BJ (cell line): ENCODE data around the gene MROH7. TPM values are rescaled to one million over a fixed set of nuclear protein-coding genes. Genes with fewer than 3 reads are reported as not detected.
"Not testable (repeated sequence)": the region's sequence is repeated elsewhere in the genome, so short reads cannot be mapped to it uniquely, and the experiment has no call there.

ENCODE experiments used
- CTCF ChIA-PET: fragments of 350-600 bp; formaldehyde crosslinking; extraction: SDS; loops from one replicate; lab custom pipeline; 2021; ENCODE audit warnings: antibody characterized with exemption, inconsistent platforms; lab: Yijun Ruan, JAX
- POLR2A ChIA-PET: fragments of 300-600 bp; sonication (Branson Sonifier 250); formaldehyde crosslinking; extraction: SDS; loops from one replicate; lab custom pipeline; 2021; ENCODE audit warnings: antibody characterized with exemption; lab: Charles Lee
- DNase-seq: peaks from one replicate; pipeline ENCODE4 v3.0.0-alpha.2; 2011; ENCODE audit warnings: low read depth
- H3K27me3 ChIP-seq: 2 replicates; pipeline ENCODE4 v1.6.0; 2011; ENCODE audit warnings: low read length; ENCODE audit not compliant: control insufficient read depth, insufficient read depth
- H3K36me3 ChIP-seq: 2 replicates; pipeline ENCODE4 v1.5.1; 2011; ENCODE audit warnings: low read length; ENCODE audit not compliant: control insufficient read depth, insufficient read depth
- H3K4me3 ChIP-seq: 2 replicates; pipeline ENCODE4 v1.5.1; 2011; ENCODE audit warnings: low read depth, mild to moderate bottlenecking, control low read depth, low read length
- CTCF ChIP-seq: IDR thresholded peaks from 2 replicates; pipeline ENCODE4 v1.5.1; 2011; ENCODE audit warnings: low read depth, mild to moderate bottlenecking, control low read depth, inconsistent platforms, low read length, moderate library complexity; ENCODE audit not compliant: insufficient read depth
- polyA plus RNA-seq: library from polyadenylated mRNA; depleted of rRNA; stranded (reverse); fragments of >200 nt; gene quantifications from 2 replicates; pipeline ENCODE4 v1.2.3, GENCODE V29; 2011

Gene MROH7
- polyA plus RNA-seq, 1 experiment, result 0.10 TPM

- ChIA-PET CTCF (interaction anchor here (0.6 to 2.7 kb wide), 2 partner anchors 9 to 29 kb away, joined by 6 to 8 read pairs; no protein-coding TSS in a partner anchor), POLR2A (no interaction called here)
- TF ChIP-seq CTCF, result no peak
- Histone ChIP-seq H3K27me3 (peaks cover 7% of the 10 kb centered on the region), H3K4me3 (no peak overlapping the region), H3K36me3 (no peaks in the 10 kb centered on the region)
- no peak for DNase-seq
These were observed 21.8 kb upstream of the MROH7 start for GRCh38 chr1:54619749-54620148.

GRCh38 chr1:54623216-54624007 is 18.2 kb upstream of the MROH7 start, which contains the start of gene FAM151A:
Gene FAM151A, minus strand, starts transcription at chr1:54623525. Its CDS starts 130 bp downstream, at chr1:54623395.
- no peaks in the 10 kb centered on the region for H3K36me3 ChIP-seq
- peaks cover 5% of the 10 kb centered on the region for H3K27me3 ChIP-seq
- CTCF ChIA-PET, result no interaction called here
- H3K4me3 ChIP-seq, result no peak within 1 kb of the TSS
- no peak for TF ChIP-seq CTCF
- DNase-seq, result no peak
- POLR2A ChIA-PET, result no interaction called here

GRCh38 chr1:54624466-54625464 is 16.8 kb upstream of the MROH7 start:
- POLR2A ChIA-PET, result no interaction called here
- CTCF ChIA-PET, result no interaction called here
- Histone ChIP-seq H3K4me3 (no peak overlapping the region), H3K36me3 (no peaks in the 10 kb centered on the region), H3K27me3 (no peaks in the 10 kb centered on the region; the same call in 1 of the 2 replicates)
- no peak for DNase-seq
- no peak for TF ChIP-seq CTCF

GRCh38 chr1:54627196-54627595 is 14.4 kb upstream of the MROH7 start:
- no peak for TF ChIP-seq CTCF
- no peaks in the 10 kb centered on the region for H3K36me3 ChIP-seq
- CTCF ChIA-PET, result no interaction called here
- POLR2A ChIA-PET, result no interaction called here
- no peak for DNase-seq
- no peak overlapping the region for H3K4me3 ChIP-seq
- no peaks in the 10 kb centered on the region for H3K27me3 ChIP-seq

- POLR2A ChIA-PET, H3K36me3 ChIP-seq, H3K27me3 ChIP-seq, H3K4me3 ChIP-seq, CTCF ChIA-PET, DNase-seq: not testable (repeated sequence)
These were observed 5.8 kb upstream of the MROH7 start for GRCh38 chr1:54635804-54636203.

- POLR2A ChIA-PET, DNase-seq, H3K36me3 ChIP-seq, H3K4me3 ChIP-seq, CTCF ChIA-PET, H3K27me3 ChIP-seq: not testable (repeated sequence)
These were observed 4.8 kb upstream of the MROH7 start for GRCh38 chr1:54636461-54637446.
